Fibroblast of lung (primary cell): ENCODE data around the gene CYP4F12.

Experiments
- EZH2 ChIP-seq: IDR thresholded peaks from 2 replicates; pipeline ENCODE4 v1.5.1; 2012; ENCODE audit warnings: low read length, control low read depth, mild to moderate bottlenecking; ENCODE audit errors: missing control alignments
- TF ChIP-seq, protein P1 (sequence below), 2 donors: IDR thresholded peaks in 1 of 2; conservative IDR thresholded peaks in 1 of 2; 1 replicate in 1 of 2; 2 replicates in 1 of 2; pipeline ENCODE4 v1.5.1; 2011 to 2012; ENCODE audit warnings: low read length in 2 of 2, control low read depth in 1 of 2, inconsistent platforms in 1 of 2, low read depth in 1 of 2, mild to moderate bottlenecking in 1 of 2

DNA sequence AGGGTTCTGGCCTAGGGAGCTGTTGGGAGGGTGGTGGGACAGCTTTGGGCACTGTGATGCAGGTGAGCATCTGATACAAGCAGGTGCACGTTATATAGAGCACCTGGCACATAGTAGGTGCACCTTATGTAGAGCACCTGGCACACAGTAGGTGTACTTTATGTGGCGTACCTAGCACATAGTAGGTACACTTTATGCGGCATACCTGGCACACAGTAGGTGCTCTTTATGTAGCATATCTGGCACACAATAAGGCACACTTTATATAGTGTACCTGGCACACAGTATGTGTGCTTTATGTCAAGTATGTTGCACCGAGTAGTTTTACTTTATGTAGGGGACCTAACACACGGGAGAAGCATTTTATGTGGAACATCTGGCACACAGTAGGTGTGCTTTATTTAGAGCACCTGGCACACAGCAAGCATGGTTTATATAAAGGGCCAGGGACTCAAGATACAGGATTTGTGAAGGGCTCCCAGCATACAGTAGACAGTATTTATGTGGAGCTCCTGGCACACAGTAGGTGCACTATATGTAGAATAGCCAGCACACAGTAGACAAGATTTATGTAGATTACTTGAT, 1.6 kb upstream of the CYP4F12 start:
- TF ChIP-seq EZH2, result no peak
- TF ChIP-seq, protein P1, sequence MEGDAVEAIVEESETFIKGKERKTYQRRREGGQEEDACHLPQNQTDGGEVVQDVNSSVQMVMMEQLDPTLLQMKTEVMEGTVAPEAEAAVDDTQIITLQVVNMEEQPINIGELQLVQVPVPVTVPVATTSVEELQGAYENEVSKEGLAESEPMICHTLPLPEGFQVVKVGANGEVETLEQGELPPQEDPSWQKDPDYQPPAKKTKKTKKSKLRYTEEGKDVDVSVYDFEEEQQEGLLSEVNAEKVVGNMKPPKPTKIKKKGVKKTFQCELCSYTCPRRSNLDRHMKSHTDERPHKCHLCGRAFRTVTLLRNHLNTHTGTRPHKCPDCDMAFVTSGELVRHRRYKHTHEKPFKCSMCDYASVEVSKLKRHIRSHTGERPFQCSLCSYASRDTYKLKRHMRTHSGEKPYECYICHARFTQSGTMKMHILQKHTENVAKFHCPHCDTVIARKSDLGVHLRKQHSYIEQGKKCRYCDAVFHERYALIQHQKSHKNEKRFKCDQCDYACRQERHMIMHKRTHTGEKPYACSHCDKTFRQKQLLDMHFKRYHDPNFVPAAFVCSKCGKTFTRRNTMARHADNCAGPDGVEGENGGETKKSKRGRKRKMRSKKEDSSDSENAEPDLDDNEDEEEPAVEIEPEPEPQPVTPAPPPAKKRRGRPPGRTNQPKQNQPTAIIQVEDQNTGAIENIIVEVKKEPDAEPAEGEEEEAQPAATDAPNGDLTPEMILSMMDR (conservative IDR thresholded peaks at IDR 0.05 in 1 of 2, IDR thresholded peaks at IDR 0.05 in 1 of 2; ENCODE audit: low read depth in 1 of 2, low read length in 2 of 2), result no peak
